ENCODE results near the gene LRRC45.

DNA sequence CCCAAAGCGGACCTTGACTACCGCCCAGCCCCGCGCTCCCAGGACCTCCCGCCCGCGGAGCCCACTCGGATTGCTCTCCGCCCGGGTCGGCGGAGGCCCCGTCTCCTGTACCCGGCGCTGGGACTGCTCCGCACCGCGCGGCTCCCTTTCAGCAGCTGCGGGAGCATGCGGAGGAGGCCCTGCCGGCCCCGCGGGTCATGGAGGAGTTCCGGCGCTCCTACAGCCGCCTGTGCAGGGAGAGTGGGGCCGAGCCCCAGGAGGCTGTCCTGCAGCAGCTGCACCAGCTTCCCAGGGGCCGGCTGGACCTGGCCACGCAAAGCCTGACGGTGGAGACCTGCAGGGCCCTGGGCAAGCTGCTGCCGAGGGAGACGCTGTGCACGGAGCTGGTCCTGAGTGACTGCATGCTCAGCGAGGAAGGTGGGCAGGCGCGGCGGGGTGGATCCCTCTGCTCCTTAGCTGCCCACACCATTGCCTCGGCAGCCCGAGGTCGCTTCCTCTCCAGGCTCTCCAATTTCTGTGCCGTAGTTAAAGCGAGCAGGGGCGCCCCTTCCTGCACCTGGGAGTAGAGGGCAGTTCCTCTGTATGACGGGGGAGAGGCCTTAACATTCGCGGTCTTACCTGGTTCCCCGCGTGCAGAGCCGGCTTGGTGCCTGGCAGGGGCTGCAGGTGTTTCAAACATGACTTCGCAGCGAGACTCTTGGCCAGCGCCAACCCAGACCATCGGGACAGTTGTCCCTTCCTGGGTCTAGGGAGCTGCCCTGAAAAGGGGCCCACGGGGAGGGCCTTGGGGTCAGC, 539 bp downstream of the LRRC45 start:
- TF ChIP-seq, protein P1, sequence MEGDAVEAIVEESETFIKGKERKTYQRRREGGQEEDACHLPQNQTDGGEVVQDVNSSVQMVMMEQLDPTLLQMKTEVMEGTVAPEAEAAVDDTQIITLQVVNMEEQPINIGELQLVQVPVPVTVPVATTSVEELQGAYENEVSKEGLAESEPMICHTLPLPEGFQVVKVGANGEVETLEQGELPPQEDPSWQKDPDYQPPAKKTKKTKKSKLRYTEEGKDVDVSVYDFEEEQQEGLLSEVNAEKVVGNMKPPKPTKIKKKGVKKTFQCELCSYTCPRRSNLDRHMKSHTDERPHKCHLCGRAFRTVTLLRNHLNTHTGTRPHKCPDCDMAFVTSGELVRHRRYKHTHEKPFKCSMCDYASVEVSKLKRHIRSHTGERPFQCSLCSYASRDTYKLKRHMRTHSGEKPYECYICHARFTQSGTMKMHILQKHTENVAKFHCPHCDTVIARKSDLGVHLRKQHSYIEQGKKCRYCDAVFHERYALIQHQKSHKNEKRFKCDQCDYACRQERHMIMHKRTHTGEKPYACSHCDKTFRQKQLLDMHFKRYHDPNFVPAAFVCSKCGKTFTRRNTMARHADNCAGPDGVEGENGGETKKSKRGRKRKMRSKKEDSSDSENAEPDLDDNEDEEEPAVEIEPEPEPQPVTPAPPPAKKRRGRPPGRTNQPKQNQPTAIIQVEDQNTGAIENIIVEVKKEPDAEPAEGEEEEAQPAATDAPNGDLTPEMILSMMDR (IDR thresholded peaks at IDR 0.05): no peak
- no peak for TF ChIP-seq POLR2A (IDR thresholded peaks at IDR 0.05)
